T-cell (primary cell): ENCODE results near the gene NRP1. TPM values are rescaled to one million over a fixed set of nuclear protein-coding genes. Genes with fewer than 3 reads are reported as not detected.
"Not testable (repeated sequence)": the region's sequence is repeated elsewhere in the genome, so short reads cannot be mapped to it uniquely, and the experiment has no call there.

Source experiments
- ATAC-seq, 4 experiments: fragments of 200-7000 bp in 3 of 4; fragments of 150-1000 bp in 1 of 4; cut with Tn5 transposase; replicated peaks in 1 of 4; 1 replicate in 3 of 4; 2 replicates in 1 of 4; pipeline ENCODE4 v1.10.0; 2021; ENCODE audit warnings: moderate library complexity in 3 of 4, mild to moderate bottlenecking in 2 of 4, moderate number of reproducible peaks in 1 of 4
- CTCF ChIA-PET, 2 donors: fragments of 300-600 bp; sonication (Branson Sonifier 250); formaldehyde crosslinking; loops; one replicate each; lab custom pipeline; 2022; ENCODE audit warnings: antibody characterized with exemption in 2 of 2; lab: Charles Lee
- POLR2A ChIA-PET, 2 donors: fragments of 300-600 bp; sonication (Branson Sonifier 250); formaldehyde crosslinking; loops; one replicate each; lab custom pipeline; 2022; ENCODE audit warnings: antibody characterized with exemption in 2 of 2; lab: Charles Lee
- DNase-seq, 35 experiments: peaks; one replicate each; pipeline versions ENCODE4 v3.0.0 to v3.0.0-alpha.2; 2013 to 2023
- H3K27ac ChIP-seq: one replicate; pipeline ENCODE4 v1.5.1; 2013; ENCODE audit warnings: low read length
- H3K27me3 ChIP-seq, 2 experiments: replicated peaks in 1 of 2; 1 replicate in 1 of 2; 2 replicates in 1 of 2; pipeline versions ENCODE4 v1.6.1 to v1.7.0; 2013; ENCODE audit warnings: low read length in 1 of 2, mixed read lengths in 1 of 2; ENCODE audit not compliant: control insufficient read depth in 2 of 2, insufficient read depth in 2 of 2; ENCODE audit errors: extremely low read depth in 1 of 2
- H3K36me3 ChIP-seq, 2 donors: 1 replicate in 1 of 2; 2 replicates in 1 of 2; pipeline versions ENCODE4 v1.6.1 to v1.7.0; 2013; ENCODE audit warnings: low read length in 1 of 2; ENCODE audit not compliant: control insufficient read depth in 2 of 2, insufficient read depth in 1 of 2; ENCODE audit errors: extremely low read depth in 1 of 2
- H3K4me1 ChIP-seq, 2 experiments: 1 replicate in 1 of 2; 2 replicates in 1 of 2; pipeline versions ENCODE4 v1.6.1 to v1.7.0; 2013; ENCODE audit warnings: low read length in 2 of 2, mixed read lengths in 1 of 2; ENCODE audit not compliant: insufficient read depth in 2 of 2, control insufficient read depth in 1 of 2; ENCODE audit errors: extremely low read depth in 1 of 2
- H3K4me3 ChIP-seq, 2 donors: 1 replicate in 1 of 2; 2 replicates in 1 of 2; pipeline versions ENCODE4 v1.5.1 to v1.7.0; 2013; ENCODE audit warnings: mild to moderate bottlenecking in 2 of 2, low read length in 1 of 2, moderate library complexity in 1 of 2; ENCODE audit not compliant: control insufficient read depth in 1 of 2; ENCODE audit errors: extremely low read depth in 1 of 2
- H3K9me3 ChIP-seq: 2 replicates; pipeline ENCODE4 v1.7.0; 2013
- H3K27ac Mint-ChIP-seq, 2 donors: one replicate each; pipeline ENCODE4 v1.8.0; 2020 to 2021; ENCODE audit warnings: mild to moderate bottlenecking in 2 of 2, mixed read lengths in 2 of 2
- H3K27me3 Mint-ChIP-seq, 2 donors: one replicate each; pipeline ENCODE4 v1.8.0; 2021 to 2022; ENCODE audit warnings: mixed read lengths in 2 of 2
- H3K36me3 Mint-ChIP-seq: one replicate; pipeline ENCODE4 v1.8.0; 2021; ENCODE audit warnings: mixed read lengths
- H3K4me1 Mint-ChIP-seq, 3 donors: one replicate each; pipeline ENCODE4 v1.8.0; 2020 to 2022; ENCODE audit warnings: mixed read lengths in 3 of 3, mild to moderate bottlenecking in 1 of 3
- H3K4me3 Mint-ChIP-seq, 3 donors: one replicate each; pipeline ENCODE4 v1.8.0; 2020 to 2022; ENCODE audit warnings: mild to moderate bottlenecking in 3 of 3, mixed read lengths in 3 of 3, moderate library complexity in 3 of 3
- H3K9me3 Mint-ChIP-seq, 3 donors: one replicate each; pipeline ENCODE4 v1.8.0; 2020 to 2022; ENCODE audit warnings: mixed read lengths in 3 of 3
- WGBS: methylation state at CpG from one replicate; pipeline ENCODE4 v1.1.5; 2013; ENCODE audit warnings: missing lambda C conversion rate; ENCODE audit not compliant: insufficient coverage; 5-methylcytosine and 5-hydroxymethylcytosine counted together
- total RNA-seq, 35 experiments: library from RNA in 6 of 35; stranded (reverse) in 6 of 35; fragments of 120-200 nt in 1 of 35; gene quantifications; one replicate each; pipeline versions ENCODE4 v1.2.1 to v1.2.4 and lab custom pipeline; 2013 to 2026

The NRP1 gene
- total RNA-seq, 5 donors from 2014 or later (not counting 1 experiment from before 2014, with no cell fraction given) = 0.62 to 1.9 (median 1.1) TPM; not detected in 2

GRCh38 chr10:33143160-33143728, 191.2 kb downstream of the NRP1 start:
- no peaks in the 10 kb centered on the region for H3K36me3 ChIP-seq
- H3K4me1 ChIP-seq = peaks cover 11 to 68% of the 10 kb centered on the region in 2 experiments
- ATAC-seq (peak in 3 of 4 experiments; percentile 50 to 56 (median 52)), DNase-seq (peak in 5 of 35 experiments; percentile 19 to 58 (median 30))
- H3K27me3 ChIP-seq = no peaks in the 10 kb centered on the region
- peaks cover 0 to 3% (median 3%) of the 10 kb centered on the region in 3 donors for H3K9me3 Mint-ChIP-seq
- H3K27ac Mint-ChIP-seq = peak overlapping the region; percentile 78 to 79
- 30% methylated on average over 2 of the region's 5 CpGs for WGBS
- H3K4me3 Mint-ChIP-seq = no peak overlapping the region
- no peak overlapping the region for H3K27ac ChIP-seq
- POLR2A ChIA-PET = interaction anchor here in 1 of 2 donors (1.4 kb wide), 1 partner anchor 10 kb away, joined by 7 read pairs; no protein-coding TSS in a partner anchor
- CTCF ChIA-PET = interaction anchor here (0.8 to 1.2 kb wide), 6 partner anchors 10 to 134 kb away, joined by 3 to 6 read pairs (median 3); no protein-coding TSS in a partner anchor
- no peaks in the 10 kb centered on the region for H3K9me3 ChIP-seq
- H3K4me1 Mint-ChIP-seq = peaks cover 45 to 70% (median 67%) of the 10 kb centered on the region in 3 donors
- no peaks in the 10 kb centered on the region for H3K27me3 Mint-ChIP-seq
- H3K4me3 ChIP-seq = no peak overlapping the region
- no peaks in the 10 kb centered on the region for H3K36me3 Mint-ChIP-seq

- 93% methylated on average over 3 of the region's 4 CpGs for WGBS
- ATAC-seq = no peak
- H3K9me3 ChIP-seq = no peaks in the 10 kb centered on the region
- peaks cover 55 to 80% (median 77%) of the 10 kb centered on the region in 3 donors for H3K4me1 Mint-ChIP-seq
- H3K27me3 ChIP-seq = no peaks in the 10 kb centered on the region
- no peak for DNase-seq
- H3K27ac Mint-ChIP-seq = peak overlapping the region; percentile 58 to 78
- H3K9me3 Mint-ChIP-seq = no peaks in the 10 kb centered on the region
- ChIA-PET CTCF (interaction anchor here in 1 of 2 donors (1.1 kb wide), 1 partner anchor 133 kb away, joined by 3 read pairs; no protein-coding TSS in a partner anchor), POLR2A (interaction anchor here in 1 of 2 donors (1.4 kb wide), 1 partner anchor 11 kb away, joined by 7 read pairs; no protein-coding TSS in a partner anchor)
- no peaks in the 10 kb centered on the region for H3K27me3 Mint-ChIP-seq
- H3K4me1 ChIP-seq = peaks cover 17 to 78% of the 10 kb centered on the region in 2 experiments
- no peak overlapping the region for H3K4me3 ChIP-seq
- no peaks in the 10 kb centered on the region for H3K36me3 ChIP-seq
- H3K27ac ChIP-seq = no peak overlapping the region
- no peak overlapping the region for H3K4me3 Mint-ChIP-seq
- no peaks in the 10 kb centered on the region for H3K36me3 Mint-ChIP-seq
These were observed 192.2 kb downstream of the NRP1 start for GRCh38 chr10:33142295-33142694.

GRCh38 chr10:33141251-33141650, 193.2 kb downstream of the NRP1 start:
- H3K27me3 Mint-ChIP-seq = no peaks in the 10 kb centered on the region
- H3K9me3 ChIP-seq = no peaks in the 10 kb centered on the region
- H3K9me3 Mint-ChIP-seq = no peaks in the 10 kb centered on the region
- H3K36me3 Mint-ChIP-seq = no peaks in the 10 kb centered on the region
- peaks cover 62 to 83% (median 83%) of the 10 kb centered on the region in 3 donors for H3K4me1 Mint-ChIP-seq
- no peak overlapping the region for H3K4me3 ChIP-seq
- peak overlapping the region; percentile 22 to 79 for H3K27ac Mint-ChIP-seq
- 100% methylated on average over 2 of the region's 3 CpGs for WGBS
- ATAC-seq (no peak), DNase-seq (no peak)
- no peaks in the 10 kb centered on the region for H3K36me3 ChIP-seq
- no peak overlapping the region for H3K27ac ChIP-seq
- peaks cover 19 to 86% of the 10 kb centered on the region in 2 experiments for H3K4me1 ChIP-seq
- no peak overlapping the region for H3K4me3 Mint-ChIP-seq
- CTCF ChIA-PET = interaction anchor here (0.6 to 1.7 kb wide), 4 partner anchors 12 to 79 kb away, joined by 3 to 5 read pairs (median 4); no protein-coding TSS in a partner anchor
- no peaks in the 10 kb centered on the region for H3K27me3 ChIP-seq
- POLR2A ChIA-PET = interaction anchor here in 1 of 2 donors (1.2 kb wide), 1 partner anchor 9 kb away, joined by 3 read pairs; no protein-coding TSS in a partner anchor

GRCh38 chr10:33139181-33139646, 195.3 kb downstream of the NRP1 start:
- H3K9me3 Mint-ChIP-seq = no peaks in the 10 kb centered on the region
- peak overlapping the region; percentile 94 for H3K27ac Mint-ChIP-seq
- ChIA-PET POLR2A (interaction anchor here (0.5 to 2.0 kb wide), 21 partner anchors 11 to 1379 kb away, joined by 3 to 11 read pairs (median 4); no protein-coding TSS in a partner anchor), CTCF (interaction anchor here (0.5 to 2.2 kb wide), 12 partner anchors 9 to 1070 kb away, joined by 3 to 12 read pairs (median 4); partner anchors contain the start of gene CCDC7 (in 1 of the 2))
- Histone ChIP-seq H3K27me3 (no peaks in the 10 kb centered on the region), H3K36me3 (no peaks in the 10 kb centered on the region), H3K4me3 (peak overlapping the region; percentile 23 to 49), H3K27ac (peak overlapping the region; percentile 89), H3K4me1 (peaks cover 19 to 93% of the 10 kb centered on the region in 2 experiments), H3K9me3 (no peaks in the 10 kb centered on the region)
- H3K4me1 Mint-ChIP-seq = peaks cover 64 to 91% (median 89%) of the 10 kb centered on the region in 3 donors
- peak; percentile 42 to 94 (median 76) for DNase-seq
- no peaks in the 10 kb centered on the region for H3K36me3 Mint-ChIP-seq
- H3K4me3 Mint-ChIP-seq = peak overlapping the region; percentile 38 to 58 (median 48)
- ATAC-seq = peak; percentile 75 to 92 (median 80)
- H3K27me3 Mint-ChIP-seq = no peaks in the 10 kb centered on the region
- WGBS = 15% methylated on average over 12 of the region's 12 CpGs

GRCh38 chr10:33138686-33139085, 195.8 kb downstream of the NRP1 start:
- WGBS = 83% methylated on average over 5 of the region's 10 CpGs
- DNase-seq = peak in 3 of 35 experiments; percentile 26 to 38 (median 28)
- not testable (repeated sequence) for H3K27me3 Mint-ChIP-seq, H3K9me3 ChIP-seq, ATAC-seq, H3K36me3 Mint-ChIP-seq, H3K9me3 Mint-ChIP-seq, H3K36me3 ChIP-seq, H3K27me3 ChIP-seq
- H3K27ac ChIP-seq = peak overlapping the region; percentile 89
- ChIA-PET CTCF (interaction anchor here (0.5 to 2.2 kb wide), 12 partner anchors 8 to 1069 kb away, joined by 3 to 12 read pairs (median 4); partner anchors contain the start of gene CCDC7 (in 1 of the 2)), POLR2A (interaction anchor here (0.5 to 2.0 kb wide), 21 partner anchors 12 to 1379 kb away, joined by 3 to 11 read pairs (median 4); partner anchors contain the start of gene CCDC7 (in 1 of the 2))
- H3K27ac Mint-ChIP-seq = peak overlapping the region; percentile 94
- peak overlapping the region in 2 of 3 donors; percentile 38 to 58 for H3K4me3 Mint-ChIP-seq
- peaks cover 68 to 93% (median 91%) of the 10 kb centered on the region in 3 donors for H3K4me1 Mint-ChIP-seq
- peak overlapping the region in 1 of 2 donors; percentile 12 for H3K4me3 ChIP-seq
- H3K4me1 ChIP-seq = peaks cover 19 to 94% of the 10 kb centered on the region in 2 experiments
